K562 (cell line): ENCODE results near the gene CCDC87.

Source experiments
- CEBPZ ChIP-seq: fragments of 150-350 bp; IDR thresholded peaks from 2 replicates; pipeline ENCODE4 v1.6.1; 2014; ENCODE audit warnings: low read depth, mild to moderate bottlenecking, low read length, borderline replicate concordance
- EZH2 ChIP-seq: IDR thresholded peaks from 2 replicates; pipeline ENCODE4 v1.6.1; 2012; ENCODE audit warnings: low read depth, mild to moderate bottlenecking, inconsistent platforms, low read length, borderline replicate concordance
- GTF2E2 ChIP-seq: fragments of 200-800 bp; sonication (Bioruptor generic); IDR thresholded peaks from 2 replicates; pipeline ENCODE4 v1.6.1; 2016; ENCODE audit warnings: missing genetic modification characterization, missing compliant biosample characterization
- KLF6 ChIP-seq: fragments of 250-450 bp; sonication (Bioruptor Pico); IDR thresholded peaks from 2 replicates; pipeline ENCODE4 v1.4.0; 2020; ENCODE audit warnings: mild to moderate bottlenecking, moderate library complexity, borderline replicate concordance
- MED1 ChIP-seq: sonication (generic); formaldehyde crosslinking; IDR thresholded peaks from 2 replicates; pipeline ENCODE4 v1.8.1; 2023; ENCODE audit warnings: missing genetic modification reagents, borderline replicate concordance
- TBP ChIP-seq: optimal IDR thresholded peaks from 2 replicates; pipeline ENCODE3; 2011; ENCODE audit warnings: low read depth, low read length, improper control_type of control experiment
- TEAD4 ChIP-seq, 2 experiments: sonication (generic) in 1 of 2; formaldehyde crosslinking in 1 of 2; IDR thresholded peaks; 2 replicates each; pipeline versions ENCODE4 v1.6.1 to v1.8.0; 2012 to 2022; ENCODE audit warnings: borderline replicate concordance in 1 of 2, inconsistent platforms in 1 of 2, low read length in 1 of 2, mild to moderate bottlenecking in 1 of 2, missing genetic modification reagents in 1 of 2
- ZNF224 ChIP-seq: sonication (generic); formaldehyde crosslinking; IDR thresholded peaks from 2 replicates; pipeline ENCODE4 v1.8.0; 2022; ENCODE audit warnings: mild to moderate bottlenecking, missing genetic modification reagents
- ZNF311 ChIP-seq: fragments of 250-450 bp; sonication (Bioruptor Pico); IDR thresholded peaks from 2 replicates; pipeline ENCODE4 v1.4.0; 2020; ENCODE audit warnings: mild to moderate bottlenecking, moderate library complexity
- ZNF354B ChIP-seq: fragments of 250-450 bp; sonication (Bioruptor Pico); IDR thresholded peaks from 2 replicates; pipeline ENCODE4 v1.4.0; 2020
- TF ChIP-seq, protein P1 (sequence below), 3 experiments: IDR thresholded peaks in 2 of 3; conservative IDR thresholded peaks in 1 of 3; 2 replicates each; pipeline ENCODE4 v1.5.1; 2011 to 2012; ENCODE audit warnings: low read length in 3 of 3, mild to moderate bottlenecking in 3 of 3, control low read depth in 2 of 3, improper control_type of control experiment in 1 of 3, inconsistent platforms in 1 of 3, low read depth in 1 of 3, mixed read lengths in 1 of 3, moderate library complexity in 1 of 3; ENCODE audit not compliant: insufficient read depth in 2 of 3

DNA sequence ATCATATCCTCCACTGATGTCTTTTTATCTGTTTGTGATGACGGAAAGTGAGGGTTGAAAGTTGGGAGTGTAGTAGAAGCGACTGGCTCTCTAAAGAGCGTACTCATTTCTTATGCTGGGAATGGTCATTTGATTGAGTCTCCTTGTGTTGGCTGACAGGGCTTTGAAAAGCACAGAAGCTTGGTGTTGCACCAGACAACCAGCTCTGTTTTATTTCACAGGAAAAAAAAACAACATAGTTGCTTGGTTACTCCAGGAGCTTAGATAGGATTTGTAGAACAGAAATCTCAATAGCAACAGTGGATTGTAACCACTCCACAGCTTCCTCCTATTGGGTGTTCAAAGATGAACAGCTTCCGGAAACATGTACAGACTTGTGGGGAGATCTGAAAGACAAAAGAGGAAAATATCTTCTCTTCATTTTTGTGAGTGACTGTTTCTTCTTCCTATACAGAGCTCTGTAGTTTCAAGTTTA lies 26.3 kb upstream of the CCDC87 start:
- TF ChIP-seq, protein P1, sequence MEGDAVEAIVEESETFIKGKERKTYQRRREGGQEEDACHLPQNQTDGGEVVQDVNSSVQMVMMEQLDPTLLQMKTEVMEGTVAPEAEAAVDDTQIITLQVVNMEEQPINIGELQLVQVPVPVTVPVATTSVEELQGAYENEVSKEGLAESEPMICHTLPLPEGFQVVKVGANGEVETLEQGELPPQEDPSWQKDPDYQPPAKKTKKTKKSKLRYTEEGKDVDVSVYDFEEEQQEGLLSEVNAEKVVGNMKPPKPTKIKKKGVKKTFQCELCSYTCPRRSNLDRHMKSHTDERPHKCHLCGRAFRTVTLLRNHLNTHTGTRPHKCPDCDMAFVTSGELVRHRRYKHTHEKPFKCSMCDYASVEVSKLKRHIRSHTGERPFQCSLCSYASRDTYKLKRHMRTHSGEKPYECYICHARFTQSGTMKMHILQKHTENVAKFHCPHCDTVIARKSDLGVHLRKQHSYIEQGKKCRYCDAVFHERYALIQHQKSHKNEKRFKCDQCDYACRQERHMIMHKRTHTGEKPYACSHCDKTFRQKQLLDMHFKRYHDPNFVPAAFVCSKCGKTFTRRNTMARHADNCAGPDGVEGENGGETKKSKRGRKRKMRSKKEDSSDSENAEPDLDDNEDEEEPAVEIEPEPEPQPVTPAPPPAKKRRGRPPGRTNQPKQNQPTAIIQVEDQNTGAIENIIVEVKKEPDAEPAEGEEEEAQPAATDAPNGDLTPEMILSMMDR (IDR thresholded peaks at IDR 0.05 in 2 of 3, conservative IDR thresholded peaks at IDR 0.05 in 1 of 3; ENCODE audit: insufficient read depth in 2 of 3, low read depth in 1 of 3, low read length in 3 of 3): no peak
- TF ChIP-seq ZNF224 (CRISPR knock-in tag): no peak
- TF ChIP-seq ZNF311 (CRISPR knock-in tag): no peak
- TF ChIP-seq EZH2: no peak
- TF ChIP-seq GTF2E2: no peak
- TF ChIP-seq TBP: no peak
- no peak for TF ChIP-seq TEAD4 (IDR thresholded peaks at IDR 0.05; ENCODE audit: low read length)
- no peak for TF ChIP-seq TEAD4 (CRISPR knock-in tag; IDR thresholded peaks at IDR 0.05; ENCODE audit: borderline replicate concordance)
- no peak for TF ChIP-seq MED1 (CRISPR knock-in tag)
- no peak for TF ChIP-seq ZNF354B (CRISPR knock-in tag)
- TF ChIP-seq KLF6: no peak
- TF ChIP-seq CEBPZ: no peak
